ENCODE measurements around the gene GRIP1.

- TF ChIP-seq CTCF (IDR thresholded peaks at IDR 0.05) (no peak), POLR2A (IDR thresholded peaks at IDR 0.05) (no peak)
Observed at GRCh38 chr12:66352899-66353298, 326.0 kb downstream of the GRIP1 start.
